BLaER1 treated with 17β-estradiol and CSF1 and Interleukin-3, amounts not matched to agents 10 nM and 100 nM (cell line): ENCODE data around the gene JMJD1C.
A peak's percentile ranks its signal among the peaks of the same experiment; 100 is the strongest.

Source experiments
- H3K27ac ChIP-seq, 11 experiments: shearing (Covaris generic); formaldehyde crosslinking; 2 replicates each; pipeline ENCODE4 v1.8.1; 2022
- H3K27me3 ChIP-seq, 11 experiments: shearing (Covaris generic); formaldehyde crosslinking; 2 replicates each; pipeline ENCODE4 v1.8.1; 2022
- H3K36me3 ChIP-seq, 11 experiments: shearing (Covaris generic); formaldehyde crosslinking; 2 replicates each; pipeline ENCODE4 v1.8.1; 2022
- H3K4me1 ChIP-seq, 10 experiments: shearing (Covaris generic); formaldehyde crosslinking; 2 replicates each; pipeline ENCODE4 v1.8.1; 2022
- H3K4me2 ChIP-seq, 11 experiments: shearing (Covaris generic); formaldehyde crosslinking; 2 replicates each; pipeline ENCODE4 v1.8.1; 2022
- H3K4me3 ChIP-seq, 10 experiments: shearing (Covaris generic); formaldehyde crosslinking; 2 replicates each; pipeline ENCODE4 v1.8.1; 2022
- H3K9ac ChIP-seq, 11 experiments: shearing (Covaris generic); formaldehyde crosslinking; 2 replicates each; pipeline ENCODE4 v1.8.1; 2022
- H3K9me3 ChIP-seq, 11 experiments: shearing (Covaris generic); formaldehyde crosslinking; replicated peaks in 1 of 11; 2 replicates each; pipeline ENCODE4 v1.8.1; 2022
- H4K20me1 ChIP-seq, 11 experiments: shearing (Covaris generic); formaldehyde crosslinking; 2 replicates each; pipeline ENCODE4 v1.8.1; 2022
- Cebpa-rat ChIP-seq, 11 experiments: shearing (Covaris generic); IDR thresholded peaks; 2 replicates each; pipeline ENCODE4 v1.8.1; 2022

Gene JMJD1C

DNA sequence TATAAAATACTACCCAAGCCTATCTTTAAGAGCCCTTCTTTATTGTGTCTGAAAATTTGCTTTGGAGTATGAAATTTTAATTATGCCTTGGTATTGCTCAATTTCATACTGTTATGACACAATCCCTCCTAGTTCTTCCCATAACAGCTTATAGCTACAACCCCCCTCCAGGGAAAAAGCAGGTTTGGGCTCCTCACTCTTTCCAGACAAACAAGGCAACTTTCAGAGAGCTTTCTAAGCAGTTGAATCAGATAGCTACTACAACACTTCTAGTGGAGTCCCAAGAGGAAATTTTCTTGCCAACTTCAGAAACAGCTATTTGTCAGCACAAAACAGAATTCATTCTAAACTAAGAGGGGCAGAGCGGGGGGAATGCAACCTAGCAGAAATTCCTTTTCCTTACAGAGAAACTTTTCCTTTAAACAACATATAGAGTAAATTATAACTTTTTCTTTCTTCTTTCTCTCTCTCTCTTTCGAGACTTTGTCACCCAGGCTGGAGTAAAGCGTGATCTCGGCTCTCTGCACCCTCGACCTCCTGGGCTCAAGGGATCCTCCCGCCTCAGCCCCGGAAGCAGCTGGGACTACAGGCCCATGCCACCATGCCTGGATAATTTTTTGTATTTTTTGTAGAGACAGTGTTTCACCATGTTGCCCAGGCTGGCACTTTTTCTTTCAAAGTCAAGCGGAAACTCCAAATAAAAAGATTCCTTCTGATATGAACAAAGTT lies 26.0 kb upstream of the JMJD1C start:
- Histone ChIP-seq H3K36me3 (peaks cover 0 to 40% (median 22%) of the 10 kb centered on the region in 11 experiments; a peak in 15 of 22 replicates), H3K27ac (peak overlapping the region in 10 of 11 experiments; percentile 7 to 54 (median 38); a peak in 14 of 22 replicates), H3K4me1 (peaks cover 10 to 24% (median 16%) of the 10 kb centered on the region in 10 experiments), H3K4me2 (peak overlapping the region; percentile 28 to 62 (median 39); a peak in 21 of 22 replicates), H3K9me3 (peaks cover 14 to 36% (median 28%) of the 10 kb centered on the region in 11 experiments; a peak in 20 of 22 replicates), H3K9ac (peak overlapping the region in 5 of 11 experiments; percentile 4 to 61 (median 30); a peak in 8 of 22 replicates), H3K4me3 (no peak overlapping the region), H4K20me1 (peaks cover 6 to 57% (median 25%) of the 10 kb centered on the region in 11 experiments; a peak in 18 of 22 replicates), H3K27me3 (no peaks in the 10 kb centered on the region)
- TF ChIP-seq Cebpa-rat (IDR thresholded peaks at IDR 0.05) = peak in 6 of 11 experiments; percentile 16 to 66 (median 56); a peak in 5 of 22 replicates

DNA sequence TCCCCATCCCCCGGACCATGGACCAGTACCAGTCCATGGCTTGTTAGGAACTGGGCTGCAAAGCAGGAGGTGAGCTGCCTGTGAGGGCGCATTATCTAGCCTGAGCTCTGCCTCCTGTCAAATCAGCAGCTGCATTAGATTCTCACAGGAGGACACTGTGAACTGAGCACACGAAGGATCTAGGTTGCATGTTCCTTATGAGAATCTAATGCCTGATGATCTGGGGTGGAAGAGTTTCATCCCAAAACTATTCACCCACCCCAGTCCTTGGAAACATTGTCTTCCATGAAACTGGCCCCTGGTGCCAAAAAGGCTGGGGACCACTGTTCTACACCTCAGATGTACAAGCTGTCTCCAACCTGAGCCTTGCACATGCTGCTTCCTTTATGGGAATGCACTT lies 24.1 kb upstream of the JMJD1C start:
- Histone ChIP-seq H3K36me3 (peaks cover 0 to 29% (median 16%) of the 10 kb centered on the region in 11 experiments; a peak in 15 of 22 replicates), H3K27ac (no peak overlapping the region), H3K27me3 (no peaks in the 10 kb centered on the region), H3K4me1 (peaks cover 10 to 29% (median 16%) of the 10 kb centered on the region in 10 experiments; a peak in 19 of 20 replicates), H4K20me1 (peaks cover 18 to 67% (median 40%) of the 10 kb centered on the region in 11 experiments; a peak in 20 of 22 replicates), H3K4me2 (no peak overlapping the region), H3K9ac (no peak overlapping the region), H3K4me3 (no peak overlapping the region), H3K9me3 (peaks cover 14 to 22% (median 16%) of the 10 kb centered on the region in 11 experiments; a peak in 20 of 22 replicates)
- no peak for TF ChIP-seq Cebpa-rat (IDR thresholded peaks at IDR 0.05)

DNA sequence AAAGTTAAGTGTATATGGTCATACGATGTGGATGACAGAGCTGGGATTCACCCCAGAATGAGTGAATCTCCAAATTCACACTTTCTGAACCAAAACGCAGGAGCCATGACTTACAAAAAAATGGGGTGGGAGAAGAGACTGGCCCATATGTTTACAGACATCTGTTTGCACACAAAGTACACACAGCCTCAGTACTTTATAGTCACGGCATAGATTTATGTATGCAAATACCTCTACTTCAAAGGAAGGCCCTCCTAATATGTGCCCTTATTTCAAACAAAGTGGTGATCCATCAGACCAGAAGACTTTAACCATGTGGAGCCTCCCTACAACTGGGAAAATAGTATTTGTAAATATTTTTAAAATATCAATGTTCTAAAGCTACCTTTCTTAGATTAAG lies 22.2 kb upstream of the JMJD1C start:
- Histone ChIP-seq H3K9me3 (peaks cover 14 to 21% (median 16%) of the 10 kb centered on the region in 11 experiments; a peak in 20 of 22 replicates), H3K9ac (no peak overlapping the region), H3K36me3 (peaks cover 0 to 22% (median 16%) of the 10 kb centered on the region in 11 experiments; a peak in 11 of 22 replicates), H3K27me3 (no peaks in the 10 kb centered on the region), H3K4me3 (no peak overlapping the region), H4K20me1 (peaks cover 18 to 85% (median 51%) of the 10 kb centered on the region in 11 experiments; a peak in 20 of 22 replicates), H3K4me2 (no peak overlapping the region), H3K27ac (no peak overlapping the region), H3K4me1 (peaks cover 10 to 29% (median 16%) of the 10 kb centered on the region in 10 experiments; a peak in 19 of 20 replicates)
- no peak for TF ChIP-seq Cebpa-rat (IDR thresholded peaks at IDR 0.05)

DNA sequence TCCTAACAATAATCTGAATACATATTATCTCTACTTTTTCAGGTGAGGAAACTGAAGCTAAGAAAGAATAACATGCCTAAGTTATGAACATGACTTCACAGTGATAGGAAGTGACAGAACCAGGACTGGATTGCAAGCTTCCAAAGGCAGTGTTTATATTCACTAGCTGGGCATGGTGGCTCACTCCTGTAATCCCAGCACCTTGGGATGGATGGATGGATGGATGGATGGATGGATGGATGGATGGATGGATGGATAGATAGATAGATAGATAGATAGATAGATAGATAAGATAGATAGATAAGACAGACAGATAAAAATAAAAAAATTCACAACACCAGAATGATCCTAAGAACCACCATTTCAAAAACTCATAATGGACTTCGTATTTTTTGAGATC lies 18.2 kb upstream of the JMJD1C start:
- Histone ChIP-seq H3K4me1 (peaks cover 0 to 13% (median 4%) of the 10 kb centered on the region in 10 experiments; a peak in 4 of 20 replicates), H3K9me3 (no peaks in the 10 kb centered on the region), H3K36me3 (peaks cover 0 to 9% (median 0%) of the 10 kb centered on the region in 11 experiments; a peak in 4 of 22 replicates), H3K9ac (no peak overlapping the region), H3K27ac (no peak overlapping the region), H3K4me2 (no peak overlapping the region), H3K27me3 (no peaks in the 10 kb centered on the region), H3K4me3 (no peak overlapping the region), H4K20me1 (peaks cover 24 to 95% (median 74%) of the 10 kb centered on the region in 11 experiments; a peak in 21 of 22 replicates)
- TF ChIP-seq Cebpa-rat (IDR thresholded peaks at IDR 0.05) = no peak

DNA sequence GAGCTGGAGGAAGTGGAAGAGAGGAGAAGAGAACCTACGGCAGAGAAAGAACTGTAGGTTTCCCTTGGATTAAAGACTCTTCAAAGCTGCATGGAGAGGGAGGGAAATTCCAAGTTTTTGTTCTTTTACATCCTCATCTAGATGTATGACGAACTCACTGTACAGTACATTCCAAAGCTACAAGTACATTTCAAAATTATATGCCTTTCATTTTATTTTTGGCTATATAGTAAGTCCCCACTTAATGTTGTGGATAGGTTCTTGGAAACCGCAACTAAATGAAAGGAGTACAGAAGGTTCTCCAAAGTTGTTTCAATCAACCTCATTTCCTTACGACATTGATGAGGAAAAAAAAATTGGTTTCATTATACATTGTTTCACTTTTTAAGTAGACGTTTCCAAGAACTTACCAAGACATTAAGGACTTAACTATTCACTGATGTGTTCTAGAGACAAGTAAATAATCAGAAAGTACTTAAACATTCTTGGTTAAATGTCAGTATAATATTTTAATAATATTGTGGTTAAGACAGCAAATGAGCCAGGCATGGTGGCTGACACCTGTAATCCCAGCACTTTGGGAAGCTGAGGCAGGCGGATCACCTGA lies 16.1 kb upstream of the JMJD1C start:
- peaks cover 29 to 95% (median 67%) of the 10 kb centered on the region in 11 experiments; a peak in 20 of 22 replicates for H4K20me1 ChIP-seq
- TF ChIP-seq Cebpa-rat (IDR thresholded peaks at IDR 0.05) = no peak
- H3K27me3 ChIP-seq = no peaks in the 10 kb centered on the region
- peaks cover 0 to under 1% (median 0%) of the 10 kb centered on the region in 11 experiments; a peak in 1 of 22 replicates for H3K9me3 ChIP-seq
- H3K4me3 ChIP-seq = no peak overlapping the region
- H3K4me2 ChIP-seq = peak overlapping the region in 1 of 11 experiments; percentile 42; a peak in 1 of 22 replicates
- no peak overlapping the region for H3K27ac ChIP-seq
- no peak overlapping the region for H3K9ac ChIP-seq
- peaks cover 0 to 13% (median 2%) of the 10 kb centered on the region in 10 experiments; a peak in 4 of 20 replicates for H3K4me1 ChIP-seq
- peaks cover 0 to 9% (median 0%) of the 10 kb centered on the region in 11 experiments; a peak in 7 of 22 replicates for H3K36me3 ChIP-seq

DNA sequence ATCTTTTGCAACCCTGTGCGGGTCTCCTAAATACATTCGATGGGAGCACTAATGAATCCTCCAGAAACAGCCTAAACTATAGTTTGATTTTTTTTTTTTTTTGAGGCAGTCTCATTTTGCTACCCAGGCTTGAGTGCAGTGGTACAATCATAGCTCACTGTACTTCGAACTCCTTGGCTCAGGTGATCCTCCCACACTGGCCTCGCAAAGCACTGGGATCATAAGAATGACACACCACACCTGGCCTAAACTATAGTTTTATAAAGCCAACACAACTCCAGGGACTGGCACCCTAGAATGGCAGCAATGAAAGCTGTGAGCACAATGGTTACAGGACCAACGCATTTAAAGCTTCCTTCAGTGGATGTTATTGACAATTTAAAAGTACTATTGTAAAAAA lies 14.5 kb upstream of the JMJD1C start:
- no peak for TF ChIP-seq Cebpa-rat (IDR thresholded peaks at IDR 0.05)

DNA sequence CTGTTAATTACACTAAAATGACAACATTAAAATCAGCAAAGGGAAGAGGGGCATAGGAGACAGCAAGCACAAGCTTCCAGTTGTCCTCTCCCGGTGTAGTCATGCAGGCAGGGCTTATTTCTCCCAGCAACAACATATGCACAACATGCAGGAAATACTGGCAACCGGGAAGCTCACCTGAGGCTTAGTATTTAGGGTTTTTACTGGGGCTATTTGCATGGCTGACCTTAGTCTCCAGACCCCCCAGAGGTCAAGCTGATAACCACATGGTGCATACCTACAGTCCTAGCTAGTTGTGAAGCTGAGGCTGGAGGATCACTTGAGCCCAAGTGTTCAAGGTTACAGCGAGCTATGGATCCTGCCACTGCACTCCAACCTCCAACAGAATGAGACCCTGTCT lies 12.8 kb upstream of the JMJD1C start:
- Histone ChIP-seq H4K20me1 (peaks cover 22 to 94% (median 65%) of the 10 kb centered on the region in 11 experiments; a peak in 19 of 22 replicates), H3K27me3 (no peaks in the 10 kb centered on the region), H3K4me3 (no peak overlapping the region), H3K9ac (no peak overlapping the region), H3K36me3 (peaks cover 0 to 24% (median 7%) of the 10 kb centered on the region in 11 experiments; a peak in 17 of 22 replicates), H3K4me1 (peaks cover 0 to 20% (median 0%) of the 10 kb centered on the region in 10 experiments; a peak in 4 of 20 replicates), H3K27ac (no peak overlapping the region), H3K4me2 (no peak overlapping the region), H3K9me3 (peaks cover 0 to 9% (median 7%) of the 10 kb centered on the region in 11 experiments; a peak in 15 of 22 replicates)
- no peak for TF ChIP-seq Cebpa-rat (IDR thresholded peaks at IDR 0.05)

More for the DNA sequence above, 14.5 kb upstream of the JMJD1C start:
- Histone ChIP-seq H4K20me1 (peaks cover 16 to 94% (median 61%) of the 10 kb centered on the region in 11 experiments; a peak in 20 of 22 replicates), H3K4me3 (no peak overlapping the region), H3K27me3 (no peaks in the 10 kb centered on the region), H3K27ac (no peak overlapping the region), H3K9ac (no peak overlapping the region), H3K4me1 (peaks cover 0 to 20% (median 0%) of the 10 kb centered on the region in 10 experiments; a peak in 4 of 20 replicates), H3K4me2 (no peak overlapping the region), H3K9me3 (peaks cover 0 to 9% (median 7%) of the 10 kb centered on the region in 11 experiments; a peak in 15 of 22 replicates), H3K36me3 (peaks cover 0 to 17% (median 7%) of the 10 kb centered on the region in 11 experiments; a peak in 16 of 22 replicates)

DNA sequence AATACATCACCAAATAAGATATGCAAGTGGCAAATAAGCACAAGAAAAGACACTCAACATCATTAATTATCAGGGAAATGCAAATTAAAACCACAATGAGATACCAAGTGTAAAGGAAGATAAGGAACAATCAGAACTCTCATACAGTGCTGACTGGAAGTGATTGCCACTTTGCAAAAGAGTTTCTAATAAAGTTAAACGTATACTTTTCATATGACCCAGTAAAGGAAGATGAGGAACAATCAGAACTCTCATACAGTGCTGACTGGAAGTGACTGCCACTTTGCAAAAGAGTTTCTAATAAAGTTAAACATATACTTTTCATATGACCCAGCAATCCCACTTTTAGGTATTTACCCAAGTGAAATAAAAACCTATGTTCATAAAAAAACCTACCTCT lies 12.2 kb upstream of the JMJD1C start:
- Histone ChIP-seq H3K4me2 (no peak overlapping the region), H3K9ac (no peak overlapping the region), H3K9me3 (peaks cover 0 to 9% (median 7%) of the 10 kb centered on the region in 11 experiments; a peak in 15 of 22 replicates), H3K27ac (no peak overlapping the region), H3K27me3 (no peaks in the 10 kb centered on the region), H4K20me1 (peaks cover 27 to 94% (median 65%) of the 10 kb centered on the region in 11 experiments; a peak in 20 of 22 replicates), H3K4me1 (peaks cover 0 to 20% (median 0%) of the 10 kb centered on the region in 10 experiments; a peak in 4 of 20 replicates), H3K36me3 (peaks cover 0 to 24% (median 7%) of the 10 kb centered on the region in 11 experiments; a peak in 17 of 22 replicates), H3K4me3 (no peak overlapping the region)
- TF ChIP-seq Cebpa-rat (IDR thresholded peaks at IDR 0.05) = no peak
